SK-N-SH (cell line): Measurements from ENCODE around the gene SIGLEC1. TPM values are rescaled to one million over a fixed set of nuclear protein-coding genes. Genes with fewer than 3 reads are reported as not detected.

Source experiments
- CTCF ChIA-PET: fragments of 300-600, 350-600 bp; formaldehyde crosslinking; extraction: SDS; loops from one replicate; lab custom pipeline; 2021; lab: Yijun Ruan, JAX
- POLR2A ChIA-PET: fragments of 350-600 bp; sonication (Branson Sonifier 250); formaldehyde crosslinking; extraction: SDS; loops from one replicate; lab custom pipeline; 2020; ENCODE audit warnings: antibody characterized with exemption, inconsistent platforms; lab: Yijun Ruan, JAX
- DNase-seq: peaks from one replicate; pipeline ENCODE4 v3.0.0; 2012
- H2AFZ ChIP-seq: fragments of 200-600 bp; sonication (generic); 2 replicates; pipeline ENCODE4 v1.8.1; 2016; ENCODE audit warnings: antibody characterized with exemption, mild to moderate bottlenecking, low read depth
- H3F3A ChIP-seq: fragments of 200-600 bp; sonication (generic); replicated peaks from 2 replicates; pipeline ENCODE3; 2016; ENCODE audit warnings: antibody characterized with exemption, mild to moderate bottlenecking; ENCODE audit not compliant: insufficient read depth
- H3K27ac ChIP-seq, 2 experiments: fragments of 200-500 bp in 1 of 2; fragments of 200-600 bp in 1 of 2; sonication (Bioruptor generic) in 1 of 2; sonication (generic), shearing (Covaris generic) in 1 of 2; 2 replicates each; pipeline versions ENCODE4 v1.5.1 to v1.6.1; 2014 to 2016; ENCODE audit warnings: low read depth in 2 of 2, inconsistent platforms in 1 of 2, low read length in 1 of 2, mild to moderate bottlenecking in 1 of 2, mixed read lengths in 1 of 2
- H3K27me3 ChIP-seq: fragments of 200-600 bp; sonication (generic), shearing (Covaris generic); 2 replicates; pipeline ENCODE4 v1.6.1; 2016; ENCODE audit warnings: mixed run types; ENCODE audit not compliant: insufficient read depth
- H3K36me3 ChIP-seq, 2 experiments: fragments of 200-500 bp in 1 of 2; fragments of 200-600 bp in 1 of 2; sonication (Bioruptor generic) in 1 of 2; sonication (generic) in 1 of 2; replicated peaks in 1 of 2; 2 replicates each; pipeline versions ENCODE3 to v1.5.1; 2014 to 2016; ENCODE audit warnings: low read length in 1 of 2, mild to moderate bottlenecking in 1 of 2; ENCODE audit not compliant: insufficient read depth in 2 of 2, control insufficient read depth in 1 of 2
- H3K4me1 ChIP-seq, 2 experiments: fragments of 200-500 bp in 1 of 2; fragments of 200-600 bp in 1 of 2; sonication (Bioruptor generic) in 1 of 2; sonication (generic), shearing (Covaris generic) in 1 of 2; 2 replicates each; pipeline versions ENCODE4 v1.5.1 to v1.6.1; 2014 to 2016; ENCODE audit warnings: low read depth in 1 of 2, low read length in 1 of 2, mixed run types in 1 of 2; ENCODE audit not compliant: insufficient read depth in 2 of 2, control insufficient read depth in 1 of 2
- H3K4me2 ChIP-seq: fragments of 200-600 bp; sonication (generic), shearing (Covaris generic); 2 replicates; pipeline ENCODE4 v1.6.1; 2017; ENCODE audit warnings: mixed run types
- H3K4me3 ChIP-seq, 2 experiments: fragments of 200-500 bp in 1 of 2; fragments of 200-600 bp in 1 of 2; sonication (Bioruptor generic) in 1 of 2; sonication (generic), shearing (Covaris generic) in 1 of 2; 2 replicates each; pipeline versions ENCODE4 v1.5.1 to v1.8.1; 2014 to 2016; ENCODE audit warnings: low read depth in 2 of 2, inconsistent platforms in 1 of 2, low read length in 1 of 2, mild to moderate bottlenecking in 1 of 2, mixed read lengths in 1 of 2, moderate library complexity in 1 of 2
- H3K79me2 ChIP-seq: fragments of 200-600 bp; sonication (generic); 2 replicates; pipeline ENCODE4 v1.8.1; 2017; ENCODE audit warnings: mild to moderate bottlenecking; ENCODE audit not compliant: insufficient read depth
- H3K9ac ChIP-seq: fragments of 200-600 bp; sonication (generic); 2 replicates; pipeline ENCODE4 v1.6.1; 2017; ENCODE audit warnings: mixed run types
- H3K9me2 ChIP-seq: fragments of 200-600 bp; sonication (generic); 2 replicates; pipeline ENCODE4 v1.6.1; 2017; ENCODE audit warnings: mixed run types
- H3K9me3 ChIP-seq: fragments of 200-600 bp; sonication (generic); 2 replicates; pipeline ENCODE4 v1.6.1; 2017; ENCODE audit warnings: mixed run types, mild to moderate bottlenecking, moderate library complexity
- H4K20me1 ChIP-seq: fragments of 200-600 bp; sonication (generic); 2 replicates; pipeline ENCODE4 v1.6.1; 2017; ENCODE audit warnings: mild to moderate bottlenecking, mixed run types; ENCODE audit not compliant: insufficient read depth
- CHD2 ChIP-seq: fragments of 150-350 bp; IDR thresholded peaks from 2 replicates; pipeline ENCODE4 v1.6.1; 2018; ENCODE audit warnings: low read length; ENCODE audit not compliant: partially characterized antibody
- CTCF ChIP-seq: fragments of 200-600 bp; sonication (generic); IDR thresholded peaks from 2 replicates; pipeline ENCODE4 v1.6.1; 2017; ENCODE audit warnings: antibody characterized with exemption, mild to moderate bottlenecking, moderate library complexity
- ELF1 ChIP-seq: IDR thresholded peaks from 2 replicates; pipeline ENCODE4 v1.4.0; 2012
- EZH2phosphoT487 ChIP-seq: fragments of 200-600 bp; sonication (generic); IDR thresholded peaks from 2 replicates; pipeline ENCODE4 v1.6.1; 2017; ENCODE audit warnings: low read depth, mixed run types, mild to moderate bottlenecking, antibody characterized with exemption, moderate library complexity, borderline replicate concordance
- FOSL2 ChIP-seq: IDR thresholded peaks from 2 replicates; pipeline ENCODE4 v1.4.0; 2012; ENCODE audit warnings: low read depth, mild to moderate bottlenecking, moderate library complexity, borderline replicate concordance
- GABPA ChIP-seq: IDR thresholded peaks from 2 replicates; pipeline ENCODE4 v1.4.0; 2012; ENCODE audit warnings: low read depth, mild to moderate bottlenecking
- GATA2 ChIP-seq: sonication (generic); formaldehyde crosslinking; IDR thresholded peaks from 2 replicates; pipeline ENCODE4 v1.5.0; 2020; ENCODE audit warnings: mild to moderate bottlenecking, missing genetic modification reagents
- IRF3 ChIP-seq: fragments of 150-350 bp; IDR thresholded peaks from 2 replicates; pipeline ENCODE4 v1.6.1; 2016; ENCODE audit warnings: mild to moderate bottlenecking, low read depth, low read length
- MAX ChIP-seq: IDR thresholded peaks from 2 replicates; pipeline ENCODE4 v1.4.0; 2012; ENCODE audit warnings: low read depth
- MXI1 ChIP-seq: IDR thresholded peaks from 2 replicates; pipeline ENCODE4 v1.6.1; 2012; ENCODE audit warnings: mild to moderate bottlenecking, low read depth, low read length, improper control_type of control experiment
- NRF1 ChIP-seq: IDR thresholded peaks from 2 replicates; pipeline ENCODE4 v1.6.1; 2012; ENCODE audit warnings: low read depth, mild to moderate bottlenecking, low read length
- RAD21 ChIP-seq: IDR thresholded peaks from 2 replicates; pipeline ENCODE4 v1.6.1; 2012; ENCODE audit warnings: mild to moderate bottlenecking, low read length
- RXRA ChIP-seq: IDR thresholded peaks from 2 replicates; pipeline ENCODE4 v1.4.0; 2012; ENCODE audit warnings: low read depth, mild to moderate bottlenecking, borderline replicate concordance
- TCF12 ChIP-seq: IDR thresholded peaks from 2 replicates; pipeline ENCODE4 v1.4.0; 2012
- TEAD4 ChIP-seq: IDR thresholded peaks from 2 replicates; pipeline ENCODE4 v1.4.0; 2012; ENCODE audit warnings: mild to moderate bottlenecking, borderline replicate concordance; ENCODE audit not compliant: insufficient read depth
- ZBTB33 ChIP-seq: IDR thresholded peaks from 2 replicates; pipeline ENCODE4 v1.4.0; 2012; ENCODE audit warnings: low read depth, borderline replicate concordance
- WGBS: methylation state at CpG from one replicate; pipeline ENCODE4 v1.1.6; 2017; ENCODE audit warnings: low lambda C conversion rate; 5-methylcytosine and 5-hydroxymethylcytosine counted together
- polyA plus RNA-seq, 3 experiments: library from polyadenylated mRNA; depleted of rRNA; stranded (reverse); fragments of >200 nt; gene quantifications; 2 replicates each; pipeline ENCODE4 v1.2.3, GENCODE V29; 2012

SIGLEC1 gene
- polyA plus RNA-seq, 1 of the 3 experiments (the other 2 are of a cell fraction): not detected

GRCh38 chr20:3755269-3755668, 42.9 kb upstream of the SIGLEC1 start (continued):
- TF ChIP-seq IRF3 (no peak), MAX (no peak)

- no peaks in the 10 kb centered on the region for H3K9me2 ChIP-seq
- ChIA-PET CTCF (interaction anchor here (0.6 to 9.8 kb wide), 9 partner anchors 9 to 101 kb away, joined by 3 to 151 read pairs (median 5); partner anchors contain the start of genes ADISSP, CENPB and SPEF1), POLR2A (interaction anchor here (2.0 kb wide), 1 partner anchor 14 kb away, joined by 7 read pairs; the partner anchor contains the start of gene ADISSP)
These were observed 41.9 kb upstream of the SIGLEC1 start for GRCh38 chr20:3754276-3754630.

More at GRCh38 chr20:3754276-3754630, 41.9 kb upstream of the SIGLEC1 start:
- no peaks in the 10 kb centered on the region for H4K20me1 ChIP-seq
- H3K36me3 ChIP-seq: peaks cover 10 to 15% of the 10 kb centered on the region in 2 experiments
- DNase-seq: no peak
- H3K9me3 ChIP-seq: no peaks in the 10 kb centered on the region
- H3K4me2 ChIP-seq: no peak overlapping the region
- 94% methylated on average over 15 of the region's 16 CpGs for WGBS
- H3K27ac ChIP-seq: no peak overlapping the region
- H3K9ac ChIP-seq: no peak overlapping the region
- H3K27me3 ChIP-seq: no peaks in the 10 kb centered on the region
- TF ChIP-seq ZBTB33 (no peak), CHD2 (no peak), TCF12 (no peak), FOSL2 (no peak), RXRA (no peak), EZH2phosphoT487 (no peak), GATA2 (CRISPR knock-in tag) (no peak), ELF1 (no peak), CTCF (no peak), MAX (no peak), NRF1 (no peak), GABPA (no peak), TEAD4 (no peak), MXI1 (no peak), RAD21 (no peak)
- H2AFZ ChIP-seq: no peak overlapping the region
- no peak overlapping the region for H3K4me3 ChIP-seq
- no peaks in the 10 kb centered on the region for H3F3A ChIP-seq
- peaks cover 0 to 3% of the 10 kb centered on the region in 2 experiments; a peak in 1 of 4 replicates for H3K4me1 ChIP-seq
- H3K79me2 ChIP-seq: no peaks in the 10 kb centered on the region
